WTC11 (cell line): ENCODE data around the gene CDR2. TPM values are rescaled to one million over a fixed set of nuclear protein-coding genes. Genes with fewer than 3 reads are reported as not detected.
"Not testable (repeated sequence)": the region's sequence is repeated elsewhere in the genome, so short reads cannot be mapped to it uniquely, and the experiment has no call there.

Experiments used
- ATAC-seq: fragments of 200-7000 bp; cut with Tn5 transposase; 2 replicates; pipeline ENCODE4 v1.10.0; 2021; ENCODE audit warnings: mild to moderate bottlenecking, moderate library complexity
- CTCF ChIA-PET: fragments of 300-600 bp; sonication (Branson Sonifier 250); formaldehyde crosslinking; loops from one replicate; lab custom pipeline; 2021; ENCODE audit warnings: antibody characterized with exemption; lab: Charles Lee
- POLR2A ChIA-PET: fragments of 350-600 bp; sonication (Branson Sonifier 250); formaldehyde crosslinking; loops from one replicate; lab custom pipeline; 2021; ENCODE audit warnings: antibody characterized with exemption; lab: Charles Lee
- DNase-seq: peaks from one replicate; pipeline ENCODE4 v3.0.0; 2021; ENCODE audit warnings: low spot score
- H3K27ac Mint-ChIP-seq: 2 replicates; pipeline ENCODE4 v1.8.0; 2021; ENCODE audit warnings: mixed read lengths
- H3K27me3 Mint-ChIP-seq: 2 replicates; pipeline ENCODE4 v1.8.0; 2021; ENCODE audit warnings: low read depth, mild to moderate bottlenecking, moderate library complexity, mixed read lengths
- H3K36me3 Mint-ChIP-seq: 2 replicates; pipeline ENCODE4 v1.8.0; 2021; ENCODE audit warnings: mixed read lengths
- H3K4me1 Mint-ChIP-seq: 2 replicates; pipeline ENCODE4 v1.8.0; 2022; ENCODE audit warnings: mixed read lengths
- H3K4me3 Mint-ChIP-seq: 2 replicates; pipeline ENCODE4 v1.8.0; 2021; ENCODE audit warnings: mild to moderate bottlenecking, moderate library complexity, mixed read lengths
- H3K9me3 Mint-ChIP-seq: 2 replicates; pipeline ENCODE4 v1.8.0; 2021; ENCODE audit warnings: mixed read lengths
- ATF1 ChIP-seq: sonication (generic); formaldehyde crosslinking; IDR thresholded peaks from 2 replicates; pipeline ENCODE4 v1.8.1; 2023; ENCODE audit warnings: mild to moderate bottlenecking, moderate library complexity, missing genetic modification reagents
- CTCF ChIP-seq: fragments of 200-600 bp; IDR thresholded peaks from 2 replicates; pipeline ENCODE4 v1.8.0; 2022; ENCODE audit warnings: antibody characterized with exemption
- ESRRA ChIP-seq: sonication (generic); formaldehyde crosslinking; IDR thresholded peaks from 2 replicates; pipeline ENCODE4 v1.8.1; 2022; ENCODE audit warnings: mild to moderate bottlenecking, missing genetic modification reagents, borderline replicate concordance
- IRF1 ChIP-seq: sonication (generic); formaldehyde crosslinking; IDR thresholded peaks from 2 replicates; pipeline ENCODE4 v1.8.0; 2023; ENCODE audit warnings: missing genetic modification reagents
- JAZF1 ChIP-seq: fragments of 250-450 bp; sonication (Bioruptor Pico); IDR thresholded peaks from 2 replicates; pipeline ENCODE4 v1.9.0; 2021; ENCODE audit warnings: moderate library complexity, mild to moderate bottlenecking, inconsistent platforms
- JUN ChIP-seq: sonication (generic); formaldehyde crosslinking; IDR thresholded peaks from 2 replicates; pipeline ENCODE4 v1.8.0; 2023; ENCODE audit warnings: mild to moderate bottlenecking, missing genetic modification reagents
- MXD4 ChIP-seq: fragments of 250-450 bp; sonication (Bioruptor Pico); IDR thresholded peaks from 2 replicates; pipeline ENCODE4 v1.8.0; 2021; ENCODE audit warnings: mild to moderate bottlenecking, moderate library complexity, borderline replicate concordance
- NFYB ChIP-seq: sonication (generic); formaldehyde crosslinking; conservative IDR thresholded peaks from 2 replicates; pipeline ENCODE4 v1.8.0; 2022; ENCODE audit warnings: low read depth, missing genetic modification reagents
- NR2C2 ChIP-seq: sonication (generic); formaldehyde crosslinking; IDR thresholded peaks from 2 replicates; pipeline ENCODE4 v1.8.0; 2022; ENCODE audit warnings: mild to moderate bottlenecking, missing genetic modification reagents
- ZNF423 ChIP-seq: fragments of 250-450 bp; sonication (Bioruptor Pico); IDR thresholded peaks from 2 replicates; pipeline ENCODE4 v2.1.2; 2022; ENCODE audit warnings: mild to moderate bottlenecking, moderate library complexity
- ZNF671 ChIP-seq: fragments of 250-450 bp; sonication (Bioruptor Pico); IDR thresholded peaks from 2 replicates; pipeline ENCODE4 v1.8.0; 2021; ENCODE audit warnings: mild to moderate bottlenecking
- total RNA-seq: library from RNA; stranded (reverse); gene quantifications from 3 replicates; pipeline ENCODE4 v1.2.3, GENCODE V29; 2021
- TF ChIP-seq, protein P1 (sequence below): sonication (generic); formaldehyde crosslinking; IDR thresholded peaks from 2 replicates; pipeline ENCODE4 v1.8.1; 2023; ENCODE audit warnings: mild to moderate bottlenecking, missing genetic modification reagents, moderate library complexity
- TF ChIP-seq, protein P2 (sequence below): sonication (generic); formaldehyde crosslinking; IDR thresholded peaks from 2 replicates; pipeline ENCODE4 v1.8.0; 2022; ENCODE audit warnings: mild to moderate bottlenecking, missing genetic modification reagents
- TF ChIP-seq, protein P3 (sequence below): fragments of 250-450 bp; sonication (Bioruptor Pico); IDR thresholded peaks from 2 replicates; pipeline ENCODE4 v1.9.0; 2021; ENCODE audit warnings: mild to moderate bottlenecking
- TF ChIP-seq, protein P4 (sequence below): fragments of 250-450 bp; sonication (Bioruptor Pico); IDR thresholded peaks from 2 replicates; pipeline ENCODE4 v1.9.0; 2021; ENCODE audit warnings: mild to moderate bottlenecking

Gene CDR2
- total RNA-seq, 1 experiment from 2014 or later: 40.9 TPM

- H3K27ac Mint-ChIP-seq: no peak overlapping the region
- ATAC-seq (no peak), DNase-seq (no peak)
- POLR2A ChIA-PET: no interaction called here
- CTCF ChIA-PET: no interaction called here
- no peaks in the 10 kb centered on the region for H3K9me3 Mint-ChIP-seq
- no peaks in the 10 kb centered on the region for H3K27me3 Mint-ChIP-seq
- H3K4me3 Mint-ChIP-seq: no peak overlapping the region
- H3K36me3 Mint-ChIP-seq: peaks cover 27% of the 10 kb centered on the region
- TF ChIP-seq, protein P1, sequence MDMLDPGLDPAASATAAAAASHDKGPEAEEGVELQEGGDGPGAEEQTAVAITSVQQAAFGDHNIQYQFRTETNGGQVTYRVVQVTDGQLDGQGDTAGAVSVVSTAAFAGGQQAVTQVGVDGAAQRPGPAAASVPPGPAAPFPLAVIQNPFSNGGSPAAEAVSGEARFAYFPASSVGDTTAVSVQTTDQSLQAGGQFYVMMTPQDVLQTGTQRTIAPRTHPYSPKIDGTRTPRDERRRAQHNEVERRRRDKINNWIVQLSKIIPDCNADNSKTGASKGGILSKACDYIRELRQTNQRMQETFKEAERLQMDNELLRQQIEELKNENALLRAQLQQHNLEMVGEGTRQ (CRISPR knock-in tag): no peak
- TF ChIP-seq MXD4 (CRISPR knock-in tag) (no peak), ATF1 (CRISPR knock-in tag) (no peak), ZNF671 (no peak), NR2C2 (CRISPR knock-in tag) (no peak)
- peaks cover 23% of the 10 kb centered on the region for H3K4me1 Mint-ChIP-seq
These were observed 71.5 kb downstream of the CDR2 start for GRCh38 chr16:22302776-22303363.

DNA sequence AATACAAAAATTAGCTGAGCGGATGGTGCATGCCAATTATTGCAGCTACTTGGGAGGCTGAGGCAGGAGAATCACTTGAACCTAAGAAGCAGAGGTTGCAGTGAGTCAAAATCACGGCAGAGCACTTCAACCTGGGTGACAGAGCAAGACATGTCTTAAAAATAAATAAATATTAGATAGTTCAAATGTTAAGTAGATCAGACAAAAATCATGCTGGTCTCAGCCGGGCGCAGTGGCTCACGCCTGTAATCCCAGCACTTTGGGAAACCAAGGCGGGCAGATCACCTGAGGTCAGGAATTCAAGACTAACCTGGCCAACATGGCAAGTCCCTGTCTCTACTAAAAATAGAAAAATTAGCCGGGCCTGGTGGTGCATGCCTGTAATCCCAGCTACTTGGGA lies 73.0 kb downstream of the CDR2 start:
- not testable (repeated sequence) for H3K27ac Mint-ChIP-seq

DNA sequence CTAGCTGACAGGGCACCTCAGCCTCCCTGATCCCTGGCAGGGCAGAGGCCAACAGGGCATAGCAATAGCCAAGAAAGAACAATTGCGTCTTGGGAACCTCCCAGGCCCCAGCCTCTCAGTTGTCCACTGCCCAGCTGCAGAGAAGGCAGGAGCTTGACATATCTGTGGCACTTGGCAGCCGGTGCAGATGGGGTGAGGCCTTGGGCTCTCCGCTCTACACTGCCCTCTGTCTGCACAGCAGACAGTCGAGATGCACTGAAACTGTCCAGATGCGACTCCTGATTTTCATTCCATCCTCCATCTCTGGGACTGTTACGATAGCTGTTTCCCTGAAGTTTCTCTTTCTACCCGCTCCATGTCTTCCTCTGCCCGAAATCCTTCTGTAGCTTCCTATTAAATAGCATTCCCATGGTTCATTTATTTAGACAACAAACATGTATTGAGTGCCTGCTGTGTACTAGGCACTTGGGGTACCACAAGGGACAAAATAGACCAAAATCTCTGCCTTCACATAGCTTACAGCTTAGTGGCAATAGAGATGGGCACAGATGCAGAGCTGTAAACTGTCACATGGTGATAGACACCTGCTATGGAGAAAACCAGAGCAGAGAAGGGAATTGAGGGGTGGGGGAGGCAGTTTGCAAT lies 73.9 kb downstream of the CDR2 start:
- peak; percentile 14 for ATAC-seq
- Mint-ChIP-seq H3K9me3 (no peaks in the 10 kb centered on the region), H3K36me3 (peaks cover 17% of the 10 kb centered on the region), H3K4me3 (peak overlapping the region; percentile 26; the same call in 1 of the 2 replicates), H3K27me3 (no peaks in the 10 kb centered on the region), H3K4me1 (peaks cover 26% of the 10 kb centered on the region), H3K27ac (peak overlapping the region; percentile 76)
- TF ChIP-seq, protein P2, sequence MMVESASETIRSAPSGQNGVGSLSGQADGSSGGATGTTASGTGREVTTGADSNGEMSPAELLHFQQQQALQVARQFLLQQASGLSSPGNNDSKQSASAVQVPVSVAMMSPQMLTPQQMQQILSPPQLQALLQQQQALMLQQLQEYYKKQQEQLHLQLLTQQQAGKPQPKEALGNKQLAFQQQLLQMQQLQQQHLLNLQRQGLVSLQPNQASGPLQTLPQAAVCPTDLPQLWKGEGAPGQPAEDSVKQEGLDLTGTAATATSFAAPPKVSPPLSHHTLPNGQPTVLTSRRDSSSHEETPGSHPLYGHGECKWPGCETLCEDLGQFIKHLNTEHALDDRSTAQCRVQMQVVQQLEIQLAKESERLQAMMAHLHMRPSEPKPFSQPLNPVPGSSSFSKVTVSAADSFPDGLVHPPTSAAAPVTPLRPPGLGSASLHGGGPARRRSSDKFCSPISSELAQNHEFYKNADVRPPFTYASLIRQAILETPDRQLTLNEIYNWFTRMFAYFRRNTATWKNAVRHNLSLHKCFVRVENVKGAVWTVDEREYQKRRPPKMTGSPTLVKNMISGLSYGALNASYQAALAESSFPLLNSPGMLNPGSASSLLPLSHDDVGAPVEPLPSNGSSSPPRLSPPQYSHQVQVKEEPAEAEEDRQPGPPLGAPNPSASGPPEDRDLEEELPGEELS (CRISPR knock-in tag): no peak
- TF ChIP-seq CTCF: peak; percentile 31; the same call in 1 of the 2 replicates
- CTCF ChIA-PET: interaction anchor here (0.6 to 2.0 kb wide), 44 partner anchors 8 to 999 kb away, joined by 3 to 26 read pairs (median 4); partner anchors contain the start of gene EEF2K
- peak; percentile 57 for DNase-seq
- POLR2A ChIA-PET: no interaction called here

More for the DNA sequence above, 73.0 kb downstream of the CDR2 start:
- peaks cover 23% of the 10 kb centered on the region for H3K4me1 Mint-ChIP-seq
- POLR2A ChIA-PET, DNase-seq, H3K9me3 Mint-ChIP-seq, H3K4me3 Mint-ChIP-seq, H3K27me3 Mint-ChIP-seq, ATAC-seq: not testable (repeated sequence)
- H3K36me3 Mint-ChIP-seq: peaks cover 20% of the 10 kb centered on the region
- CTCF ChIA-PET: interaction anchor here (1.2 to 1.9 kb wide), 5 partner anchors 19 to 112 kb away, joined by 3 to 19 read pairs (median 9); no protein-coding TSS in a partner anchor

DNA sequence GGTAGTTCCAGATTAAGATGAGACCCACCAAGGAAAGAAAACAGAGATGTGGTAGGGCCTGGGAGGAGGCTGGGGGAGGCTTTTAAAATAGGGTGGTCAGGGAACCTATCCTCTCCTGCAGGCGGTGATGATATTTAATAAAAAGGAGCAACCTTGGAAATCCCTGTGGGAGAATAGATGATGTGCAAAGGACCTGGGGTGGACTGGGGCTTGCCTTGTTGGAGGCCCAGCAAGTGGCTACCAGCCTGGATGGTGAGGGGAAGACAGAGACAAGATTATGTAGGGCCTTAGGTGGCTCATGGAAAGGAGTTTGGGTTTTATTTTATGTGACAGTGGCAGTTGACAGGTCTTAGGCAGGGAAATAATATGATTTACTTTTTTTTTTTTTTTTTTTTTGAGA lies 75.4 kb downstream of the CDR2 start:
- H3K4me1 Mint-ChIP-seq: peaks cover 26% of the 10 kb centered on the region
- H3K27ac Mint-ChIP-seq: peak overlapping the region; percentile 78
- H3K27me3 Mint-ChIP-seq: no peaks in the 10 kb centered on the region
- no peak for DNase-seq
- CTCF ChIA-PET: interaction anchor here (1.0 to 2.0 kb wide), 3 partner anchors 22 to 115 kb away, joined by 4 to 26 read pairs (median 4); partner anchors contain the start of gene EEF2K
- H3K36me3 Mint-ChIP-seq: peaks cover 9% of the 10 kb centered on the region
- POLR2A ChIA-PET: interaction anchor here (1.0 kb wide), 1 partner anchor 57 kb away, joined by 3 read pairs; no protein-coding TSS in a partner anchor
- no peaks in the 10 kb centered on the region for H3K9me3 Mint-ChIP-seq
- H3K4me3 Mint-ChIP-seq: peak overlapping the region; percentile 94
- ATAC-seq: no peak
- TF ChIP-seq NFYB (CRISPR knock-in tag): no peak
- TF ChIP-seq NR2C2 (CRISPR knock-in tag): no peak
- TF ChIP-seq ESRRA (CRISPR knock-in tag): no peak
- TF ChIP-seq IRF1 (CRISPR knock-in tag): no peak
- no peak for TF ChIP-seq JAZF1 (CRISPR knock-in tag)
- no peak for TF ChIP-seq ZNF423 (CRISPR knock-in tag)
- no peak for TF ChIP-seq JUN
- TF ChIP-seq, protein P2 (CRISPR knock-in tag): no peak
- TF ChIP-seq, protein P3, sequence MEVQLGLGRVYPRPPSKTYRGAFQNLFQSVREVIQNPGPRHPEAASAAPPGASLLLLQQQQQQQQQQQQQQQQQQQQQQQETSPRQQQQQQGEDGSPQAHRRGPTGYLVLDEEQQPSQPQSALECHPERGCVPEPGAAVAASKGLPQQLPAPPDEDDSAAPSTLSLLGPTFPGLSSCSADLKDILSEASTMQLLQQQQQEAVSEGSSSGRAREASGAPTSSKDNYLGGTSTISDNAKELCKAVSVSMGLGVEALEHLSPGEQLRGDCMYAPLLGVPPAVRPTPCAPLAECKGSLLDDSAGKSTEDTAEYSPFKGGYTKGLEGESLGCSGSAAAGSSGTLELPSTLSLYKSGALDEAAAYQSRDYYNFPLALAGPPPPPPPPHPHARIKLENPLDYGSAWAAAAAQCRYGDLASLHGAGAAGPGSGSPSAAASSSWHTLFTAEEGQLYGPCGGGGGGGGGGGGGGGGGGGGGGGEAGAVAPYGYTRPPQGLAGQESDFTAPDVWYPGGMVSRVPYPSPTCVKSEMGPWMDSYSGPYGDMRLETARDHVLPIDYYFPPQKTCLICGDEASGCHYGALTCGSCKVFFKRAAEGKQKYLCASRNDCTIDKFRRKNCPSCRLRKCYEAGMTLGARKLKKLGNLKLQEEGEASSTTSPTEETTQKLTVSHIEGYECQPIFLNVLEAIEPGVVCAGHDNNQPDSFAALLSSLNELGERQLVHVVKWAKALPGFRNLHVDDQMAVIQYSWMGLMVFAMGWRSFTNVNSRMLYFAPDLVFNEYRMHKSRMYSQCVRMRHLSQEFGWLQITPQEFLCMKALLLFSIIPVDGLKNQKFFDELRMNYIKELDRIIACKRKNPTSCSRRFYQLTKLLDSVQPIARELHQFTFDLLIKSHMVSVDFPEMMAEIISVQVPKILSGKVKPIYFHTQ: no peak
- TF ChIP-seq, protein P4, sequence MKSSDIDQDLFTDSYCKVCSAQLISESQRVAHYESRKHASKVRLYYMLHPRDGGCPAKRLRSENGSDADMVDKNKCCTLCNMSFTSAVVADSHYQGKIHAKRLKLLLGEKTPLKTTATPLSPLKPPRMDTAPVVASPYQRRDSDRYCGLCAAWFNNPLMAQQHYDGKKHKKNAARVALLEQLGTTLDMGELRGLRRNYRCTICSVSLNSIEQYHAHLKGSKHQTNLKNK: no peak
